K562 (cell line): Measurements from ENCODE around the gene SCN4B.

ENCODE experiments used
- CTCF ChIP-seq, 3 experiments: IDR thresholded peaks in 2 of 3; conservative IDR thresholded peaks in 1 of 3; 2 replicates each; pipeline ENCODE4 v1.5.1; 2011 to 2012; ENCODE audit warnings: low read length in 3 of 3, mild to moderate bottlenecking in 3 of 3, control low read depth in 2 of 3, improper control_type of control experiment in 1 of 3, inconsistent platforms in 1 of 3, low read depth in 1 of 3, mixed read lengths in 1 of 3, moderate library complexity in 1 of 3; ENCODE audit not compliant: insufficient read depth in 2 of 3
- SP1 ChIP-seq: sonication (generic); formaldehyde crosslinking; IDR thresholded peaks from 2 replicates; pipeline ENCODE4 v1.8.1; 2022; ENCODE audit warnings: mild to moderate bottlenecking, missing genetic modification reagents
- ZNF766 ChIP-seq: fragments of 200-800 bp; sonication (Bioruptor generic); conservative IDR thresholded peaks from 2 replicates; pipeline ENCODE4 v1.6.1; 2016; ENCODE audit warnings: missing genetic modification characterization, missing compliant biosample characterization

GRCh38 chr11:118148240-118148639, 4.4 kb downstream of the SCN4B start:
- TF ChIP-seq SP1 (CRISPR knock-in tag) = no peak
- no peak for TF ChIP-seq CTCF (IDR thresholded peaks at IDR 0.05 in 2 of 3, conservative IDR thresholded peaks at IDR 0.05 in 1 of 3; ENCODE audit: insufficient read depth in 2 of 3, low read depth in 1 of 3, low read length in 3 of 3)
- TF ChIP-seq ZNF766 = no peak
